Measurements from ENCODE around the gene AARS2.

Gene AARS2

GRCh38 chr6:44285552-44286284 is 27.4 kb downstream of the AARS2 start:
- TF ChIP-seq ARNTL (CRISPR knock-in tag; IDR thresholded peaks at IDR 0.05; ENCODE audit: borderline replicate concordance, low read depth) = no peak
- TF ChIP-seq TSHZ2 (CRISPR knock-in tag; IDR thresholded peaks at IDR 0.05) = no peak
- TF ChIP-seq BACH2 (CRISPR knock-in tag; IDR thresholded peaks at IDR 0.05; ENCODE audit: borderline replicate concordance) = no peak
- no peak for TF ChIP-seq ZFP3 (CRISPR knock-in tag; IDR thresholded peaks at IDR 0.05)
- no peak for TF ChIP-seq POU6F1 (CRISPR knock-in tag; IDR thresholded peaks at IDR 0.05; ENCODE audit: borderline replicate concordance, low read depth)
- TF ChIP-seq ZNF8 (CRISPR knock-in tag; IDR thresholded peaks at IDR 0.05) = no peak
- TF ChIP-seq GLIS3 (CRISPR knock-in tag; IDR thresholded peaks at IDR 0.05) = no peak
- TF ChIP-seq TCF4 (CRISPR knock-in tag; IDR thresholded peaks at IDR 0.05; ENCODE audit: borderline replicate concordance) = no peak
- peak; percentile 57; the same call in 1 of the 3 replicates for ATAC-seq

GRCh38 chr6:44284867-44285266 is 28.3 kb downstream of the AARS2 start:
- TF ChIP-seq PPARA (CRISPR knock-in tag; IDR thresholded peaks at IDR 0.05; ENCODE audit: borderline replicate concordance) = no peak
- TF ChIP-seq CSRNP3 (CRISPR knock-in tag; IDR thresholded peaks at IDR 0.05) = no peak
- TF ChIP-seq RARB (CRISPR knock-in tag; IDR thresholded peaks at IDR 0.05) = no peak
- no peak for TF ChIP-seq ZC3H10 (CRISPR knock-in tag; IDR thresholded peaks at IDR 0.05)
- no peak for TF ChIP-seq ZNF8 (CRISPR knock-in tag; IDR thresholded peaks at IDR 0.05)
- no peak for TF ChIP-seq TSHZ2 (CRISPR knock-in tag; IDR thresholded peaks at IDR 0.05)
- TF ChIP-seq PATZ1 (CRISPR knock-in tag; IDR thresholded peaks at IDR 0.05; ENCODE audit: borderline replicate concordance) = no peak
- no peak for TF ChIP-seq ZNF565 (CRISPR knock-in tag; conservative IDR thresholded peaks at IDR 0.05; ENCODE audit: low read depth)
- TF ChIP-seq ARNTL (CRISPR knock-in tag; IDR thresholded peaks at IDR 0.05; ENCODE audit: borderline replicate concordance, low read depth) = no peak
- TF ChIP-seq GLIS3 (CRISPR knock-in tag; IDR thresholded peaks at IDR 0.05) = no peak
- TF ChIP-seq TCF4 (CRISPR knock-in tag; IDR thresholded peaks at IDR 0.05; ENCODE audit: borderline replicate concordance) = no peak
- no peak for ATAC-seq

GRCh38 chr6:44284121-44284520 is 29.0 kb downstream of the AARS2 start:
- no peak for ATAC-seq
- TF ChIP-seq PPARA (CRISPR knock-in tag; IDR thresholded peaks at IDR 0.05; ENCODE audit: borderline replicate concordance) (no peak), ARNTL (CRISPR knock-in tag; IDR thresholded peaks at IDR 0.05; ENCODE audit: borderline replicate concordance, low read depth) (no peak), TSHZ2 (CRISPR knock-in tag; IDR thresholded peaks at IDR 0.05) (no peak), PATZ1 (CRISPR knock-in tag; IDR thresholded peaks at IDR 0.05; ENCODE audit: borderline replicate concordance) (no peak), ZNF70 (CRISPR knock-in tag; IDR thresholded peaks at IDR 0.05) (no peak), BACH2 (CRISPR knock-in tag; IDR thresholded peaks at IDR 0.05; ENCODE audit: borderline replicate concordance) (no peak), ZFP30 (CRISPR knock-in tag; IDR thresholded peaks at IDR 0.05) (no peak), CSDC2 (CRISPR knock-in tag; IDR thresholded peaks at IDR 0.05) (no peak), CREB5 (CRISPR knock-in tag; IDR thresholded peaks at IDR 0.05; ENCODE audit: low read depth) (no peak)

Measured in SK-N-SH treated with all-trans-retinoic acid at 6 μM for 48 hours (cell line).